HG03139 (cell line): Measurements from ENCODE around the gene IL22.

ENCODE experiments used
- ATAC-seq: cut with Tn5 transposase; IDR thresholded peaks from one replicate; pipeline ENCODE4 v1.9.1; 2021; ENCODE audit not compliant: unreplicated experiment

Gene IL22, protein sequence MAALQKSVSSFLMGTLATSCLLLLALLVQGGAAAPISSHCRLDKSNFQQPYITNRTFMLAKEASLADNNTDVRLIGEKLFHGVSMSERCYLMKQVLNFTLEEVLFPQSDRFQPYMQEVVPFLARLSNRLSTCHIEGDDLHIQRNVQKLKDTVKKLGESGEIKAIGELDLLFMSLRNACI

DNA sequence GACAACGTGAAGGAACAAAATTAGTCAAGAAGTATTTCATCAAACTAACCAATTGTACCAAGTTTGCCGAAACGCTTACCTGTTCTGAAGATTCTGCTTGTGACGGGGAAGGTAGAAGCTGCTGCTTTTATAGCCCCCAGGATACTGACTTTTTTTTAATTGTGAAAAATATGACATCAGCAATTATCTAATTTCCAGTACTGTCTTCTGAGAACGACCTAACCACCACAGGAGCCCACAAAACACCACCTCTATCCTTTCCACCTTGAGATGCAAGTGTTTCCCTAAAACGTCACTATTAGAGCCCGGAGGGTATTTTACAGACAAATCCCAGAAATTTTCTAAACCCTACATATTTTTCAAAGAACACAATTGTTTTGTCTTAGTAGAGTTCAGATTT, at the start of gene IL22:
TSS of gene IL22 (minus strand) at position 101 of the 400 bp plus-strand sequence. CDS start 156 bp downstream, outside the sequence.
- ATAC-seq, result no peak

DNA sequence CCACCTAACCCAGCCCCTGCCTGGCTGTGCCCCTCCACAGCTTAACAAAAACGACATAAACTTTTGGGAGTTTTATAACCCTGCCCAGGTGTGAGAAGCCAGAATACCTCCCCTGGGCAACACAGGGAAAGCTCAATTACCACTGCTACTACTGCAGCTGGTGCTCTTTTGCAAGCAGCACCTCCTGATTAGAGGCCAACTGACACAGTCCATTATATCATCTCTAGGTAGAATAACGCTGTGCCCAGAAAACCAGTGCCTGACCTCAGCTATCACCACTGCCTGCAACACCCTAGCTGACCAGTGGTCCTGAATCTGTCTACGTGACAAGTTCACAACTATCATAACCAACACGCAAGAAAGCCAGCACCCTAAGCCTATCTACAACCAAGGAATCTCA, 44.5 kb upstream of the IL22 start:
- ATAC-seq, result no peak

- ATAC-seq, result no peak
Observed at GRCh38 chr12:68294251-68294650, 40.8 kb upstream of the IL22 start.

DNA sequence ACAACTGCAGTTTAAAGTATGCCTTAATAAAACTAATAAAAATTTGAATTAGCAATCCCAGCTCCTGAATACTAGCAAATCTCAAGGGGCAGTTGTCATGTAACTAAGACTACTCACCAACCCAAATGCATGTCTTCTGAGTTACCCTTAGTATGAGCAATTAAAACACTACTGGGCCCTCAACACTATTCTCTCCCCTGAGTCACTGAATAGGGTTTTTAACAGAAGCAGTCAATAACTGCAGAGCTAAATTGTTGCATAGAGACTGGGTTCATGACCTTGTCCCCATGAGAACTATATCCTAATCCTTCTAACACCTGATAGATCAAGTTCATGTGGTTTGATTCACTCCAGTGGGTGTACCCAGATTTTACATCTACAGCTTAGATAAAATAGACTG, 39.9 kb upstream of the IL22 start:
- no peak for ATAC-seq

DNA sequence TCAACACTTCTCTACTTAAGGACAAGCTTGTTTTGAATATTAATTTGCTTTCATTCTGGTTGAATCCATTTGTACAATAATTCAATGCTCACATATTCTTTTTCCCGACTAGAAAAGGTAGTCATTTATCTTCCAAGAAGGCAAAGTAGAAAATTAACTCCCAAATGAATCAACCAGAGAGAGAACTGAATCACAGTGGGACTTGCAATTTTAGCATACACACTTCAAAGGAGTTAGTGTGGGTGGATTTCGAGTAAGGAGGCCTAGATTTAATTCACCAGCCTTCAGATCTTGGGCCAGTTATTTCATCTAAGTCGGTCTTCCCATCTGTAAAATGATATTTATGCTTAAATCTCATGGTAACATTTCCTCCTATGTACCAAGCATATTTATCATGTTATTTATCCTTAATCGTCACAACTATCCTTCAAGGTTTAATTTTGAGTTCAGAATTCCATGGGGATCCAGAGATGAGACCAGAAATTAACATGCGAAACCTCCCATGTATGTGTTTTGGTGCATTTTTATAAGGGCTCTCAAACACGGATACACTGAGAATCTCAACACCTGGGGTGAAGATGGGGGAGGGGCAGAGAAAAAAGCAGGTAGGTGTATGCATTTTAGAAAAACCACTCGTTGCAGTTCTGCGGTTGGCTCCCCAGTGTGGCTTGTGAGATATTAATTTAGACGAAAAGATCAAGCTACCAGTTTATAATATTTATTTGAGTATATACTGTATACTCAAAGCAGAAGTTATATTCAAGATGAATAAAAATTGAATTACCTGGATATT, 38.9 kb upstream of the IL22 start:
- ATAC-seq, result no peak

DNA sequence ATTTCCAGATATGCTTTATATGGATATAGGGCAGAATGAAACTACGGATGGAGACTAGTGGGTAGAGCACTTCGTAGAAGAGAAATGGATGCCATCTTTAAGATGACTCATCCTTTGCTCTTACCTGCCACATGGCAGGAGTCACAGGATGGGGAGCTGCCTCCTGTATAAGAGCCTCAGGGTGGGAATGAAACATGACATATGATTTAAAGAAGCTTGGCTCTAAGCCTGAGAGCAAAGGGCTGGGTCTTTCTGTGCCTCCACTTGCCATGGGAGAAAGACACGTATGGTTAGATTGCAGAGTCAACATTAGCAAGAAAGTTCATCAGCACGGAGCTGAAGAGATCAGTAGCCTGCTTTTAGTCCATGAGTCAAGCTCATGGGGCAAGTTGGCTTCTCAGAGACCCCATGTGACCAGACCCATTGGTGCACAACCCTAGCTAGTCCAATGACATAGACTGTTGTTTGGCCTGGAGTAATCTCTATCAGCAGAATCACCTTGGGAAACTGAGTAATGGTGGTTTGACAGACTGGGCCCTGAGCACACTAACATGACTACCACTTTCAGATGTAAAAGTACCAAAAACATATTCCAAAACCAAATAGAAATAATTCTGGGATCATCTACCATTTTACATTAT, 38.1 kb upstream of the IL22 start:
- ATAC-seq, result no peak

DNA sequence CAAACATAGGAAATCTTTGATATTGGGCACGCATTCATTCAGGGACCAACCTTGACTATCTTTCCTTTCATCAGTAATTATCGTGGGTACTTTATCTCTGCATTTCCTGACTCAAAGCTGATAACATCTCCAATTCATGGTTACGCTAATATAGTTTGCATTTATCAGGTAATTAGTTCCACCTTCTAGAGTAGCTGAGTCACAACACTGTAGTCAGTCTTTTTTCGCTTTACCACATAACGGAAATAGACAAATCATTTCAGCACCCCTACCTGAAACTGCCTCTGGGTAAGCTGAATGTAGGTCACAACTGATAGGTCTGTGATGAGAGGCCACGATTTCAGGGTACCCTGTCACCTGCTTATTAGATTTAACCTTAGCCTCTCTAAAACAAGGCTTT, 36.7 kb upstream of the IL22 start:
- peak; percentile 96 for ATAC-seq

DNA sequence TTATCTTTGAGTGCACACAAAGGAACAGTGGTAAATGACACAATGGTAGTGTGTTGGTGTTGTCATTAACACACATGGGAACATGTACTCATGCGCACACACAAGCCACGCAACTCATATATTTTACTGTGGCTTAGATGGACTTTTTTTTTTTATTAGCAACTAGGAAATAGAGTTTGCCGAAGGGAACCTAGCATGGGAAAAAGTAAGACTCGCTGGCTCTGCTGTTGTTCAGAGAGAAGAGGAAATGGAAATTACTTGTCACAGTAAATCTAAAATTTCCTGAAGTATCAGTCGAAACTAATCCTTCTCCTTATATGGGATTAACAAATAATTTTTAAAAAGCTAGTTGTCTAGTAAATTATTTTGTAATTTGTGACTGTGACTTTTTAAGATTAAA, 33.7 kb upstream of the IL22 start:
- no peak for ATAC-seq

DNA sequence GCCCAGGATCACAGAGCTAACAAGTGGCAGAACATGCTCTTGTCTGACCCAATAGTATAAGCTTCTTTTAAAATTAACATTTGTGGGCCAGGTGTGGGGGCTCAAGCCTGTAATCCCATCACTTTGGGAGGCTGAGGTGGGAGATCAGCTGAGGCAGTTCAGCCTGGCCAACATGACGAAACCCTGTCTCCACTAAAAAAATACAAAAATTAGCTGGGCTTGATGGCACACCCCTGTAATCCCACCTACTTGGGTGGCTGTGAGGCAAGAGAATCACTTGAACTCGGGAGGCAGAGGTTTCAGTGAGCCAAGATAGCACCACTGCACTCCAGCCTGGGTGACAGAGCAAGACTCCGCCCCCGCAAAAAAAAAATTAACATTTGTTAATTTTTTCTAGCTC, 33.0 kb upstream of the IL22 start:
- ATAC-seq, result no peak

DNA sequence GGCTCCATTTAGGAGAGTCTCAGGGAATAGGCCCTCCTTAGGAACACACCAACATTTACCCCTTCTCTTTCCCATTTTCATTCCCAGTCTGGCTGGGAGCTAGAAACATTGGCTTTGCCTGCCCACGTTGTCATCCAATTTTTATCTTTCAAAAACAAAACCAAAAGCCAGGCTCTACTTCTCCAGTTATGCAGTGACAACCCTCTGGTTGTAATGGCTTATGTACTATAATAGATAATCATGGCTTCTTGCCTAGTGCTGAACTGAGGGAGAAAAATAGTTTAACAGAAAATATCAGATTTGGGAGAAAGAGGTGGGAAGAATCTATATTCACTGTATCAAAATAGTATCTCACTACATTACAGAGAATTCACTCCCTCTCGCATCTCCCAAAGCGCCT, 32.1 kb upstream of the IL22 start:
- ATAC-seq, result no peak

DNA sequence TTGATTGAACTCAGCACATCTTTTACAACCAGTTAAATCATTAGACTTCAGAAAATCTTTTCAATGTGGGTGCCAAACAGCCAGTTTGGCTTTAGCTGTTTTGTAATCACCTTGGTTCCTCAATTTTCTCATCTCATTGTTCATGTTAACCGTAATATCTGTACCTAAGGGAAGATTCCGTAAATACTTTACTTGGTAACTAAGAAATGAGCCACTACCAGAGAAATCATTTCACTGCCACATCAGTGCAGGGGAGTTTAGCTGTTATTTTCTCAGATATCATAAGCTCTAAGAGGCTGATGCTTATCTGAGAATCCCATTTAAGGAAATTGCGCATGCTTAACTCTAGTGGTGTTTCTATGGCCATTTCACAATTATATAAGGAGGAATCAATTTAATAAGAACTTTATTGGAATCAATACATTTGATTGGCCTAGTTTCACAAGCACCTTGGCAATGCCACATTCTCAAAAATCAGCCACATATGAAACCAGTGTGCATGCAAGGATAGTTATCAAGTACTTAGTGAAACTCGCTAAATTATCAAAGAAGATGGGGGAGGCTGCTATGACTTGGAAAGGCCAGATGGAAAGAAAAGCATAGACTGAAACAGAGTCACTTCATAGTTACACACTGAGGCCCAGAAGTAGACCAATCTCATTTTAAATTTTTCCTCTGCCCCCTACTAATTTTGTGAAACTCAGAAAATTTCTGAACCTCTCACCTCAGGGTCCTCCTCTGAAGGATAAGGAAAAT, 28.1 kb upstream of the IL22 start:
- ATAC-seq, result no peak

- no peak for ATAC-seq
Observed at GRCh38 chr12:68280240-68280639, 26.8 kb upstream of the IL22 start.

GRCh38 chr12:68279227-68280054, 26.0 kb upstream of the IL22 start:
- ATAC-seq, result no peak

DNA sequence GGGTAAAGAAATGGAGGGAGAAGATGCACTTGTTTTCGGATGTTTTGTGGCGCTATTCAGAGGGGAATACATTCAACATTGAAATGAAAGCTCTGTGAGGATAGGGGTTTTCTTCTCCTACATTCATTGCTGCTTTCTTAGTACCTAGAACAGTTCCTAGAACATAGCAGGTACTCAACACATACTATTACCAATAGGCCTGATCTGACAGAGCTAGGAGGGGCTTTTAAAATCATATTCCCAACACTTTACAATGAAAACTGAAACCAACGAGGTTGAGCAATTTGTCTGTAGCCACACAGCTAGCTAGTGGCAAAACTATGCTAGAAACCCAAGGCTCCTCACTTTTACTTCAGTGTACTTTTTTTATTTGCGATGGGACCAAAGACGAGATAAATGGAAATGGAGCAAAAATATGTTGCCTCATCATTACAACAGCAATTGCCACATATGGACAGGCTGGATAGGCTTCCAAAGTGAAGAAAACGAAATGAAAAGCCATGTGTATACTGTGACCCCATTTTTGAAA, 23.1 kb upstream of the IL22 start:
- ATAC-seq, result no peak

DNA sequence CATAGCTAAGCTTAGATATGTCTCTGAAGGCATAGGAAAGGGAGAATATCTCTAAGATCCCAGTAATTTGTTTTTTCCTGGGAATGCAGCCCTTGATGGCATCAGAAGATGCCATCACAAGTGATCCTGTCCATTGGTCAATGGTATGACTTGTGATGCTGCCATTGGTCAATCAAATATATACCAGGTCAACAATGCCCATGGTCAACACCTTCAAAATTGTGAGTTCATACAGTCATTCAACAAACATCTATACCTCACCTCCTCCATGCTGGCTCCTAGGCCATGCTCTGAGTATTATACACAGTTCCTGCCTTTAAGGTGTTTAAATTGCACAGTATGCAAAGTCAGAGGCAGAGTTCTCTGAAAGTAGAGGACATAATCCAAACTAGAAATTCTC, 19.3 kb upstream of the IL22 start:
- no peak for ATAC-seq

DNA sequence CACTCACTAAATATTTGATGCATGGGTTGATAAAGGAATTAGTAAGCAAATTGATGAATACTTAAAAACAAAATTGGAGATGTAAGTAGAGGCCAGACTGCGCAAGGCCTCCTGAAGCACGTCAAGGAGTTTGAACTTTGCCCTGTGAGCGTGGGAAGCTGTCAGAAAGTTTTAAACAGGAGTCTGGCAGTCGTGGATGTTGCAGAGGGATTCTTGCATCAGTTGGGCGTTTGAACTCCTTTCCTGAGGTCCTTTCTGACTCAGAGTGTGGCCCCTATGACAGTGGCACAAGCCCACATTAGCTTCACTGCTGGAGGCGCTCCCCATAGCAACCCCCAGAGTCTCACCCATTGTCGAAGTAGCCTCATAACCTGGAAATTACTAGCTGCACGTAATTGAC, 17.9 kb upstream of the IL22 start:
- no peak for ATAC-seq

DNA sequence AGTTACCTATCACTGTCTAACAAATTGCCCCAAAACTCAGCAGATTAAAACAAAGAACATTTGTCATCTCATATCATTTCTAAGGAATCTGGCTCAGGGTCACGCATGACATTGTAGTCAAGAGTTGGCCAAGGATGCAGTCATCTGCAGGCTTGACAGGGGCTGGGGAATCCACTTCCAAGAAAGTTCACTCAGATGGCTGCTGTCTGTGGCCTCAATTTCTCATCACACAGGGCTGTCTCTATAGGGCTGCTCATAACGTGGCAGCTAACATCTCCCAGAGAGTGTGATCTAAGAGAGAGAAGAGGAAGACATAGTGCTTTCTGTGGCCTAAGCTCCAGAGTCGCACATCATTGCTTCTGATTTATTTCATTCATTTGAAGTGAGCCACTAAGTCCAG, 17.0 kb upstream of the IL22 start:
- ATAC-seq, result no peak

GRCh38 chr12:68269779-68270178, 16.4 kb upstream of the IL22 start:
- no peak for ATAC-seq

- ATAC-seq, result no peak
Observed at GRCh38 chr12:68268967-68269366, 15.6 kb upstream of the IL22 start.

GRCh38 chr12:68267892-68268396, 14.5 kb upstream of the IL22 start:
- ATAC-seq, result no peak
